GM12892 (cell line): ENCODE results near the gene MS4A4E.

Source experiments
- POLR2A ChIP-seq: IDR thresholded peaks from 2 replicates; pipeline ENCODE4 v1.6.1; 2011; ENCODE audit warnings: low read depth, low read length, control low read depth
- POLR2AphosphoS5 ChIP-seq: IDR thresholded peaks from 2 replicates; pipeline ENCODE4 v1.6.1; 2011; ENCODE audit warnings: low read depth, low read length, control low read depth
- TAF1 ChIP-seq: IDR thresholded peaks from 2 replicates; pipeline ENCODE4 v1.6.1; 2011; ENCODE audit warnings: low read depth, mild to moderate bottlenecking, control low read depth, low read length, borderline replicate concordance

GRCh38 chr11:60193687-60194433 lies 49.1 kb downstream of the MS4A4E start:
- TF ChIP-seq POLR2A (no peak), POLR2AphosphoS5 (no peak), TAF1 (no peak)
